Keratinocyte (primary cell): ENCODE data around the gene ATP6V0E1. TPM values are rescaled to one million over a fixed set of nuclear protein-coding genes. Genes with fewer than 3 reads are reported as not detected.

Experiments used
- DNase-seq: peaks from one replicate; pipeline ENCODE4 v3.0.0-alpha.2; 2011; ENCODE audit warnings: low read depth, missing footprints, low spot score
- FAIRE-seq: peaks from 2 replicates; lab custom pipeline; 2011; peaks lifted over from hg19 to GRCh38; lab: Jason Lieb, UNC
- H2AFZ ChIP-seq: 2 replicates; pipeline ENCODE4 v1.6.0; 2012; ENCODE audit warnings: low read length, control low read depth, inconsistent platforms; ENCODE audit not compliant: control insufficient read depth
- H3K27ac ChIP-seq: 2 replicates; pipeline ENCODE4 v1.5.1; 2011; ENCODE audit warnings: low read length; ENCODE audit not compliant: control insufficient read depth, insufficient read depth
- H3K27me3 ChIP-seq: 3 replicates; pipeline ENCODE4 v1.6.0; 2011; ENCODE audit warnings: low read length; ENCODE audit not compliant: control insufficient read depth, insufficient read depth; ENCODE audit errors: extremely low read depth
- H3K36me3 ChIP-seq, 2 experiments: 2 replicates in 1 of 2; 3 replicates in 1 of 2; pipeline ENCODE4 v1.5.1; 2011; ENCODE audit warnings: low read length in 2 of 2, mild to moderate bottlenecking in 1 of 2; ENCODE audit not compliant: control insufficient read depth in 2 of 2, insufficient read depth in 2 of 2; ENCODE audit errors: extremely low read depth in 1 of 2
- H3K4me1 ChIP-seq: 3 replicates; pipeline ENCODE4 v1.5.1; 2011; ENCODE audit warnings: low read length; ENCODE audit not compliant: control insufficient read depth, insufficient read depth; ENCODE audit errors: extremely low read depth
- H3K4me2 ChIP-seq: 3 replicates; pipeline ENCODE4 v1.6.0; 2011; ENCODE audit warnings: low read depth, low read length; ENCODE audit not compliant: control insufficient read depth, insufficient read depth; ENCODE audit errors: extremely low read depth
- H3K4me3 ChIP-seq, 3 experiments: fragments of 200-600 bp in 1 of 3; sonication (generic) in 1 of 3; 2 replicates in 2 of 3; 3 replicates in 1 of 3; pipeline ENCODE4 v1.5.1; 2011 to 2016; ENCODE audit warnings: low read length in 3 of 3, mild to moderate bottlenecking in 3 of 3, control low read depth in 2 of 3, inconsistent platforms in 1 of 3, low read depth in 1 of 3, mixed read lengths in 1 of 3, mixed run types in 1 of 3, moderate library complexity in 1 of 3; ENCODE audit not compliant: control insufficient read depth in 2 of 3, insufficient read depth in 2 of 3; ENCODE audit errors: extremely low read depth in 1 of 3
- H3K79me2 ChIP-seq: 2 replicates; pipeline ENCODE4 v1.6.0; 2012; ENCODE audit warnings: low read length; ENCODE audit not compliant: control insufficient read depth, insufficient read depth
- H3K9ac ChIP-seq: 3 replicates; pipeline ENCODE4 v1.6.0; 2011; ENCODE audit warnings: low read length; ENCODE audit not compliant: control insufficient read depth, insufficient read depth; ENCODE audit errors: extremely low read depth
- H3K9me1 ChIP-seq: 3 replicates; pipeline ENCODE4 v1.6.0; 2011; ENCODE audit warnings: low read length; ENCODE audit not compliant: control insufficient read depth, insufficient read depth; ENCODE audit errors: extremely low read depth
- H3K9me3 ChIP-seq: 2 replicates; pipeline ENCODE4 v1.5.1; 2012; ENCODE audit warnings: low read depth, low read length; ENCODE audit not compliant: control insufficient read depth
- H4K20me1 ChIP-seq: 3 replicates; pipeline ENCODE4 v1.6.0; 2011; ENCODE audit warnings: low read length; ENCODE audit not compliant: control insufficient read depth, insufficient read depth; ENCODE audit errors: extremely low read depth
- EZH2 ChIP-seq: IDR thresholded peaks from one replicate; pipeline ENCODE4 v1.6.1; 2012; ENCODE audit warnings: inconsistent platforms, mild to moderate bottlenecking, low read length, moderate library complexity
- dilution Hi-C: fragments of 300-500 bp; cut with MboI; formaldehyde crosslinking; loops from one replicate; pipeline ENCODE4 v1.7.0; 2020; ENCODE audit warnings: low sequenced_read_pairs; ENCODE audit not compliant: extremely low pct_ligation_motif_present
- polyA plus RNA-seq, 5 experiments: library from polyadenylated mRNA; depleted of rRNA in 3 of 5; stranded (reverse) in 3 of 5; stranded (forward) in 1 of 5; unstranded in 1 of 5; fragments of >200 nt; gene quantifications; 1 replicate in 1 of 5; 2 replicates in 3 of 5; 3 replicates in 1 of 5; pipeline versions ENCODE4 v1.2.1 to v1.2.3, GENCODE V29; 2011 to 2012; ENCODE audit warnings: missing spikeins in 2 of 5, low read depth in 1 of 5, low replicate concordance in 1 of 5
- TF ChIP-seq, protein P1 (sequence below), 3 experiments: IDR thresholded peaks in 1 of 3; conservative IDR thresholded peaks in 1 of 3; optimal IDR thresholded peaks in 1 of 3; 2 replicates in 2 of 3; 3 replicates in 1 of 3; pipeline versions ENCODE3 to v1.5.1; 2011; ENCODE audit warnings: low read length in 3 of 3, mild to moderate bottlenecking in 3 of 3, moderate library complexity in 2 of 3, control low read depth in 1 of 3, inconsistent platforms in 1 of 3; ENCODE audit not compliant: insufficient read depth in 2 of 3; ENCODE audit errors: extremely low read depth in 1 of 3

ATP6V0E1 gene
- polyA plus RNA-seq, 1 donor (not counting 4 experiments of a cell fraction or from before 2014, with no cell fraction given) = 533 TPM

DNA sequence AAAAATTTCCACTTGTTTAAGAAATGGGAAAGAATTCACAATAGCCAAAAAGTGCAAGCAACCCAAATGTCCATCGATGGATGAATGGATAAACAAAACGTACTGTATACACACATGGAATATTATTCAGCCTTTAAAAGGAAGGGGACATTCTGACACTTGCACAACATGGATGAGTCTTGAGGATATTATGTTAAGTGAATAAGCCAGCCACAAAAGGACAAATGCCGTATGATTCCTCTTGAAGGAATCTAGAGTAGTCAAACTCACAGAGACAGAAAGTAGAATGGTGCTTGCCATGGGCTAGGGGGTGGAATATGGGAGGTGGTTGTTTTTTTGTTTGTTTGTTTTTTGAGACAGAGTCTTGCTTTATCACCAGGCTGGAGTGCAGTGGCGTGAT, 3.8 kb upstream of the ATP6V0E1 start:
- Histone ChIP-seq H3K9ac (no peak overlapping the region), H3K9me1 (no peaks in the 10 kb centered on the region), H3K36me3 (no peaks in the 10 kb centered on the region), H4K20me1 (no peaks in the 10 kb centered on the region), H3K79me2 (peaks cover 11% of the 10 kb centered on the region), H3K9me3 (no peaks in the 10 kb centered on the region), H3K27me3 (no peaks in the 10 kb centered on the region), H3K4me1 (no peaks in the 10 kb centered on the region), H2AFZ (no peak overlapping the region), H3K4me3 (no peak overlapping the region), H3K27ac (no peak overlapping the region), H3K4me2 (no peak overlapping the region)
- FAIRE-seq (no peak), DNase-seq (no peak)
- TF ChIP-seq, protein P1, sequence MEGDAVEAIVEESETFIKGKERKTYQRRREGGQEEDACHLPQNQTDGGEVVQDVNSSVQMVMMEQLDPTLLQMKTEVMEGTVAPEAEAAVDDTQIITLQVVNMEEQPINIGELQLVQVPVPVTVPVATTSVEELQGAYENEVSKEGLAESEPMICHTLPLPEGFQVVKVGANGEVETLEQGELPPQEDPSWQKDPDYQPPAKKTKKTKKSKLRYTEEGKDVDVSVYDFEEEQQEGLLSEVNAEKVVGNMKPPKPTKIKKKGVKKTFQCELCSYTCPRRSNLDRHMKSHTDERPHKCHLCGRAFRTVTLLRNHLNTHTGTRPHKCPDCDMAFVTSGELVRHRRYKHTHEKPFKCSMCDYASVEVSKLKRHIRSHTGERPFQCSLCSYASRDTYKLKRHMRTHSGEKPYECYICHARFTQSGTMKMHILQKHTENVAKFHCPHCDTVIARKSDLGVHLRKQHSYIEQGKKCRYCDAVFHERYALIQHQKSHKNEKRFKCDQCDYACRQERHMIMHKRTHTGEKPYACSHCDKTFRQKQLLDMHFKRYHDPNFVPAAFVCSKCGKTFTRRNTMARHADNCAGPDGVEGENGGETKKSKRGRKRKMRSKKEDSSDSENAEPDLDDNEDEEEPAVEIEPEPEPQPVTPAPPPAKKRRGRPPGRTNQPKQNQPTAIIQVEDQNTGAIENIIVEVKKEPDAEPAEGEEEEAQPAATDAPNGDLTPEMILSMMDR (optimal IDR thresholded peaks at IDR 0.05 in 1 of 3, IDR thresholded peaks at IDR 0.05 in 1 of 3, conservative IDR thresholded peaks at IDR 0.05 in 1 of 3; ENCODE audit: extremely low read depth in 1 of 3, insufficient read depth in 2 of 3, low read length in 3 of 3) = no peak
- TF ChIP-seq EZH2 = no peak
- dilution Hi-C loops = no loop called here

DNA sequence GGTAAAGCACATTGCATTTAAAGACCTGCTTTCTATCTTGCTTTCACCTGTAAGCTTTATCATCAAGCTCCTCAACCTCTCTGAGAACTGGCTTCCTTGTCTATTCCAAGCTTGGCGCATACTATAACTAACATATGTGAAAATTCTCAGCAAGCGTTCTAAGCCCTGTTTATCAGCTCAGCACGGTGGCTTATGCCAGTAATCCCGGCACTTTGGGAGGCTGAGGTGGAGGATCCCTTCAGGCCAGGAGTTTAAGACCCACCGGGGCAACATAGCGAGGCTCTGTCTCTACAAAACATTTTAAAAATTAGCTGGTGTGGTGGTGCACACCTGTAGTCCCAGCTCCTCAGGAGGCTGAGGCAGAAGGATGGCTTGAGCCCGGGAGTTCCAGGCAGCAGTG, 1.6 kb upstream of the ATP6V0E1 start:
- H3K4me2 ChIP-seq = no peak overlapping the region
- H4K20me1 ChIP-seq = no peaks in the 10 kb centered on the region
- H3K4me3 ChIP-seq = no peak overlapping the region
- H3K9ac ChIP-seq = no peak overlapping the region
- H3K27ac ChIP-seq = no peak overlapping the region
- TF ChIP-seq EZH2 = no peak
- H2AFZ ChIP-seq = no peak overlapping the region
- no peak for DNase-seq
- H3K79me2 ChIP-seq = peaks cover 25% of the 10 kb centered on the region
- no peaks in the 10 kb centered on the region for H3K9me1 ChIP-seq
- no peak for FAIRE-seq
- H3K27me3 ChIP-seq = no peaks in the 10 kb centered on the region
- dilution Hi-C loops = no loop called here
- H3K36me3 ChIP-seq = peaks cover 0 to 2% of the 10 kb centered on the region in 2 experiments
- peaks cover 7% of the 10 kb centered on the region for H3K4me1 ChIP-seq
- no peaks in the 10 kb centered on the region for H3K9me3 ChIP-seq
